Activated CD4-positive, alpha-beta T cell treated with anti-CD3 and anti-CD28 coated beads for 36 hours (primary cell): Measurements from ENCODE around the gene SP1. TPM values are rescaled to one million over a fixed set of nuclear protein-coding genes. Genes with fewer than 3 reads are reported as not detected.
A peak's percentile ranks its signal among the peaks of the same experiment; 100 is the strongest.
"Not testable (repeated sequence)": the region's sequence is repeated elsewhere in the genome, so short reads cannot be mapped to it uniquely, and the experiment has no call there.

Experiments used
- ATAC-seq: fragments of 200-7000 bp; cut with Tn5 transposase; one replicate; pipeline ENCODE4 v1.10.0; 2021; ENCODE audit warnings: mild to moderate bottlenecking, moderate library complexity
- CTCF ChIA-PET: fragments of 350-600 bp; sonication (Branson Sonifier 250); formaldehyde crosslinking; loops from one replicate; lab custom pipeline; 2021; ENCODE audit warnings: antibody characterized with exemption; lab: Charles Lee
- POLR2A ChIA-PET: fragments of 350-600 bp; sonication (Branson Sonifier 250); formaldehyde crosslinking; loops from one replicate; lab custom pipeline; 2021; ENCODE audit warnings: antibody characterized with exemption, inconsistent platforms; lab: Charles Lee
- DNase-seq: peaks from one replicate; pipeline ENCODE4 v3.0.0-alpha.2; 2020
- H3K27ac Mint-ChIP-seq: one replicate; pipeline ENCODE4 v1.8.0; 2021; ENCODE audit warnings: mixed read lengths
- H3K27me3 Mint-ChIP-seq: one replicate; pipeline ENCODE4 v1.8.0; 2021; ENCODE audit warnings: mixed read lengths
- H3K36me3 Mint-ChIP-seq: one replicate; pipeline ENCODE4 v1.8.0; 2021; ENCODE audit warnings: low read depth, mixed read lengths
- H3K4me1 Mint-ChIP-seq: one replicate; pipeline ENCODE4 v1.8.0; 2021; ENCODE audit warnings: mixed read lengths
- H3K4me3 Mint-ChIP-seq: one replicate; pipeline ENCODE4 v1.8.0; 2021; ENCODE audit warnings: mild to moderate bottlenecking, moderate library complexity, mixed read lengths
- H3K9me3 Mint-ChIP-seq: one replicate; pipeline ENCODE4 v1.8.0; 2021; ENCODE audit warnings: low read depth, mixed read lengths
- intact Hi-C, 2 experiments: fragments of 100-400 bp; cut with DNase I in 1 of 2; cut with micrococcal nuclease in 1 of 2; formaldehyde crosslinking; loops; one replicate each; pipeline versions ENCODE4 v1.14.2 to v1.15.1; 2022 to 2024; cut with DNase I, micrococcal nuclease
- total RNA-seq, 2 experiments: library from RNA; stranded (reverse); gene quantifications; one replicate each; pipeline ENCODE4 v1.2.3, GENCODE V29; 2021

Gene SP1
- total RNA-seq, 2 experiments from 2014 or later: 76.8 to 93.5 TPM

GRCh38 chr12:53424626-53425514 lies 44.9 kb downstream of the SP1 start:
- Mint-ChIP-seq H3K27ac (no peak overlapping the region), H3K9me3 (no peaks in the 10 kb centered on the region), H3K4me3 (no peak overlapping the region), H3K4me1 (peaks cover 25% of the 10 kb centered on the region), H3K36me3 (no peaks in the 10 kb centered on the region), H3K27me3 (no peaks in the 10 kb centered on the region)
- ChIA-PET POLR2A (no interaction called here), CTCF (interaction anchor here (0.5 to 7.0 kb wide), 5 partner anchors 13 to 266 kb away, joined by 3 to 117 read pairs (median 4); no protein-coding TSS in a partner anchor)
- ATAC-seq (no peak), DNase-seq (no peak)
- intact Hi-C loops: no loop called here

- POLR2A ChIA-PET: no interaction called here
- no peaks in the 10 kb centered on the region for H3K36me3 Mint-ChIP-seq
- peaks cover 23% of the 10 kb centered on the region for H3K4me1 Mint-ChIP-seq
- H3K27me3 Mint-ChIP-seq: no peaks in the 10 kb centered on the region
- H3K4me3 Mint-ChIP-seq: no peak overlapping the region
- DNase-seq: no peak
- intact Hi-C loops: no loop called here
- no peak overlapping the region for H3K27ac Mint-ChIP-seq
- no peak for ATAC-seq
- CTCF ChIA-PET: interaction anchor here (0.5 to 7.0 kb wide), 7 partner anchors 51 to 267 kb away, joined by 3 to 117 read pairs (median 3); partner anchors contain the start of gene AAAS
- H3K9me3 Mint-ChIP-seq: no peaks in the 10 kb centered on the region
Measured at GRCh38 chr12:53425515-53426150, 45.7 kb downstream of the SP1 start.

- ATAC-seq: peak; percentile 100
- CTCF ChIA-PET: interaction anchor here (0.6 to 2.4 kb wide), 13 partner anchors 9 to 329 kb away, joined by 3 to 11 read pairs (median 4); partner anchors contain the start of gene PFDN5
Measured at GRCh38 chr12:53427905-53428594, 48.1 kb downstream of the SP1 start.

GRCh38 chr12:53428741-53429140 lies 48.8 kb downstream of the SP1 start:
- intact Hi-C loops: no loop called here
- H3K27ac Mint-ChIP-seq: no peak overlapping the region
- no peaks in the 10 kb centered on the region for H3K27me3 Mint-ChIP-seq
- H3K9me3 Mint-ChIP-seq: no peaks in the 10 kb centered on the region
- DNase-seq: no peak
- peaks cover 14% of the 10 kb centered on the region for H3K4me1 Mint-ChIP-seq
- no peak overlapping the region for H3K4me3 Mint-ChIP-seq
- H3K36me3 Mint-ChIP-seq: no peaks in the 10 kb centered on the region
- ChIA-PET CTCF (interaction anchor here (0.6 to 2.4 kb wide), 11 partner anchors 8 to 330 kb away, joined by 3 to 11 read pairs (median 4); no protein-coding TSS in a partner anchor), POLR2A (interaction anchor here (0.6 to 1.8 kb wide), 3 partner anchors 29 to 76 kb away, joined by 5 to 7 read pairs (median 6); partner anchors contain the start of gene SP1)
- peak; percentile 12 for ATAC-seq

More at GRCh38 chr12:53427905-53428594, 48.1 kb downstream of the SP1 start:
- POLR2A ChIA-PET: interaction anchor here (0.5 to 1.8 kb wide), 5 partner anchors 30 to 83 kb away, joined by 5 to 7 read pairs (median 5); partner anchors contain the start of gene SP1
- Mint-ChIP-seq H3K36me3 (no peaks in the 10 kb centered on the region), H3K4me3 (no peak overlapping the region), H3K27me3 (no peaks in the 10 kb centered on the region), H3K4me1 (peaks cover 14% of the 10 kb centered on the region), H3K27ac (peak overlapping the region; percentile 5), H3K9me3 (no peaks in the 10 kb centered on the region)
- peak; percentile 70 for DNase-seq
- intact Hi-C loops: no loop called here

GRCh38 chr12:53430116-53430515 lies 50.1 kb downstream of the SP1 start:
- Mint-ChIP-seq H3K27me3 (no peaks in the 10 kb centered on the region), H3K9me3 (no peaks in the 10 kb centered on the region), H3K4me1 (peaks cover 14% of the 10 kb centered on the region), H3K27ac (no peak overlapping the region), H3K36me3 (no peaks in the 10 kb centered on the region), H3K4me3 (no peak overlapping the region)
- ChIA-PET CTCF (interaction anchor here (0.5 to 1.3 kb wide), 4 partner anchors 55 to 135 kb away, joined by 3 to 5 read pairs (median 4); partner anchors contain the start of genes AAAS and PFDN5), POLR2A (no interaction called here)
- intact Hi-C loops: no loop called here
- ATAC-seq (no peak), DNase-seq (no peak)

- ATAC-seq (no peak), DNase-seq (no peak)
- Mint-ChIP-seq H3K9me3 (no peaks in the 10 kb centered on the region), H3K27ac (no peak overlapping the region), H3K4me1 (peaks cover 14% of the 10 kb centered on the region), H3K27me3 (no peaks in the 10 kb centered on the region), H3K36me3 (no peaks in the 10 kb centered on the region), H3K4me3 (no peak overlapping the region)
- ChIA-PET POLR2A (no interaction called here), CTCF (interaction anchor here (1.3 to 2.2 kb wide), 3 partner anchors 79 to 110 kb away, joined by 5 to 8 read pairs (median 5); partner anchors contain the start of gene AAAS)
- intact Hi-C loops: no loop called here
Measured at GRCh38 chr12:53431187-53431586, 51.2 kb downstream of the SP1 start.

- DNase-seq, H3K9me3 Mint-ChIP-seq, H3K36me3 Mint-ChIP-seq, H3K27me3 Mint-ChIP-seq, H3K27ac Mint-ChIP-seq, POLR2A ChIA-PET, H3K4me1 Mint-ChIP-seq, ATAC-seq, H3K4me3 Mint-ChIP-seq, intact Hi-C loops: not testable (repeated sequence)
- CTCF ChIA-PET: interaction anchor here (0.6 to 1.3 kb wide), 3 partner anchors 33 to 114 kb away, joined by 4 to 5 read pairs (median 4); partner anchors contain the start of gene AAAS
Measured at GRCh38 chr12:53435326-53435725, 55.4 kb downstream of the SP1 start.

GRCh38 chr12:53439582-53439981 lies 59.6 kb downstream of the SP1 start:
- H3K36me3 Mint-ChIP-seq: peaks cover 16% of the 10 kb centered on the region
- H3K27me3 Mint-ChIP-seq, ATAC-seq, H3K27ac Mint-ChIP-seq, H3K4me3 Mint-ChIP-seq, DNase-seq, intact Hi-C loops, H3K9me3 Mint-ChIP-seq, POLR2A ChIA-PET: not testable (repeated sequence)
- CTCF ChIA-PET: interaction anchor here (0.6 to 2.1 kb wide), 4 partner anchors 12 to 118 kb away, joined by 3 to 15 read pairs (median 4); partner anchors contain the start of gene AAAS
- H3K4me1 Mint-ChIP-seq: peaks cover 19% of the 10 kb centered on the region

- peaks cover 26% of the 10 kb centered on the region for H3K36me3 Mint-ChIP-seq
Measured at GRCh38 chr12:53441040-53441833, 61.3 kb downstream of the SP1 start, which contains the start of gene PRR13. PRR13 (plus strand) TSS chr12:53441734; CDS start chr12:53442715, 981 bp downstream.

GRCh38 chr12:53443955-53444354 lies 64.0 kb downstream of the SP1 start:
- Mint-ChIP-seq H3K27me3 (no peaks in the 10 kb centered on the region), H3K4me3 (peak overlapping the region; percentile 92), H3K36me3 (peaks cover 41% of the 10 kb centered on the region), H3K4me1 (peaks cover 30% of the 10 kb centered on the region), H3K9me3 (no peaks in the 10 kb centered on the region), H3K27ac (peak overlapping the region; percentile 63)
- ATAC-seq (no peak), DNase-seq (no peak)
- ChIA-PET CTCF (no interaction called here), POLR2A (interaction anchor here (0.7 kb wide), 2 partner anchors 81 to 239 kb away, joined by 4 to 7 read pairs; no protein-coding TSS in a partner anchor)
- intact Hi-C loops: no loop called here

More at GRCh38 chr12:53441040-53441833, 61.3 kb downstream of the SP1 start, which contains the start of gene PRR13:
- intact Hi-C loops: loop anchor here (1.0 kb wide), 12 partner anchors 10 to 435 kb away; partner anchors contain the start of genes AAAS (in 1 of the 2), CSAD (in 1 of the 2), EIF4B (in 1 of the 2) and PFDN5 (in 1 of the 2)
- Mint-ChIP-seq H3K4me1 (peaks cover 30% of the 10 kb centered on the region), H3K27me3 (no peaks in the 10 kb centered on the region), H3K9me3 (no peaks in the 10 kb centered on the region), H3K27ac (peak within 1 kb of the TSS; percentile 95), H3K4me3 (peak within 1 kb of the TSS; percentile 92)
- DNase-seq: peak; percentile 100
- CTCF ChIA-PET: interaction anchor here (0.6 to 2.1 kb wide), 8 partner anchors 10 to 120 kb away, joined by 3 to 15 read pairs (median 3); partner anchors contain the start of gene AAAS
- ATAC-seq: peak; percentile 99
- POLR2A ChIA-PET: interaction anchor here (0.5 to 1.0 kb wide), 4 partner anchors 21 to 47 kb away, joined by 3 to 4 read pairs (median 3); no protein-coding TSS in a partner anchor
